Ectodermal cell (in vitro differentiated cells): Measurements from ENCODE around the gene GIPC3.
"Not testable (repeated sequence)": the region's sequence is repeated elsewhere in the genome, so short reads cannot be mapped to it uniquely, and the experiment has no call there.

Experiments
- H3K27ac ChIP-seq: 2 replicates; pipeline ENCODE4 v1.7.0; 2013; ENCODE audit warnings: mild to moderate bottlenecking, low read depth, low read length; ENCODE audit not compliant: insufficient read depth, poor library complexity, severe bottlenecking
- H3K27me3 ChIP-seq: 2 replicates; pipeline ENCODE4 v1.7.0; 2013; ENCODE audit warnings: mild to moderate bottlenecking, low read length; ENCODE audit not compliant: insufficient read depth, control insufficient read depth, poor library complexity, severe bottlenecking
- H3K36me3 ChIP-seq: one replicate; pipeline ENCODE4 v1.7.0; 2013; ENCODE audit warnings: low read length; ENCODE audit not compliant: control insufficient read depth, insufficient read depth
- H3K4me1 ChIP-seq: one replicate; pipeline ENCODE4 v1.7.0; 2013; ENCODE audit warnings: low read length; ENCODE audit not compliant: control insufficient read depth, insufficient read depth
- H3K4me3 ChIP-seq: 2 replicates; pipeline ENCODE4 v1.7.0; 2013; ENCODE audit warnings: low read depth, low read length, control low read depth; ENCODE audit not compliant: insufficient read depth
- H3K9me3 ChIP-seq: 2 replicates; pipeline ENCODE4 v1.7.0; 2013; ENCODE audit warnings: mild to moderate bottlenecking, low read length, moderate library complexity; ENCODE audit not compliant: control insufficient read depth
- WGBS, 2 experiments: methylation state at CpG; one replicate each; pipeline ENCODE4 v1.1.7; 2013; ENCODE audit warnings: missing lambda C conversion rate in 2 of 2; 5-methylcytosine and 5-hydroxymethylcytosine counted together

The GIPC3 gene

DNA sequence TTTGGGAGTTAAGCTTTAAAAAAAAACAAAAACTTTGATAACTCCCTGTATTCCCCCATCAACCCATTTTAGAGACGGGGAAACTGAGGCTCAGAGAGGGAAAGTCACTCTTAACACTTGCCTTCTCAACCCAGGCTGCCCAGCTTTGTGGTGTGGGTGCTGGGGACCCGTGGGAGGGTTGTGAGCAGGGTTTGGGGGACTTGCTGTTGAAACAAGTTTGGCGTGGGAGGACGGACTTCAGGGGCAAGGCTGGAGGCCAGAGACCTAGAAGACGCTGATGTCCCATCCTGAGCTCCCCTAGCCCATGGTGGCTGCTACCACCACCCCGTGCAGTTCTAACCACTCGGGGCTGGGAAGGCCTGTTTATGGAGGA, 42.1 kb downstream of the GIPC3 start:
- Histone ChIP-seq H3K9me3 (no peaks in the 10 kb centered on the region), H3K4me3 (no peak overlapping the region), H3K4me1 (peaks cover 4% of the 10 kb centered on the region), H3K36me3 (no peaks in the 10 kb centered on the region), H3K27me3 (no peaks in the 10 kb centered on the region), H3K27ac (no peak overlapping the region)
- WGBS, 2 experiments, result 75 to 83% methylated on average over 7 of the region's 7 CpGs

DNA sequence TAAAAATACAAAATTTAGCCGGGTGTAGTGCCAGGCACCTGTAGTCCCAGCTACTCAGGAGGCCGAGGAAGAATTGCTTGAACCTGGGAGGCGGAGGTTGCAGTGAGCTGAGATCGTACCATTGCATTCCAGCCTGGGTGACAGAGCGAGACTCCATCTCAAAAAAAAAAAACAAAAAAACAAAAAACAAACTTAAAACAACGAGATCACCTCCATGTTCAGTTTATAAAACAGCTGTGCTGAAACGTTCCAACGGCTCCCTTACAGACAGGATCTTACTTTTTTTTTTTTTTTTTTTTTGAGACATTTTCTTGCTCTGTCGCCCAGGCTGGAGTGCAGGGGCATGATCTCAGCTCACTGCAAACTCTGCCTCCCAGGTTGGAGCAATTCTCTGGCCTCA, 43.5 kb downstream of the GIPC3 start:
- H3K36me3 ChIP-seq, H3K27me3 ChIP-seq, H3K4me3 ChIP-seq, H3K9me3 ChIP-seq, H3K4me1 ChIP-seq, H3K27ac ChIP-seq: not testable (repeated sequence)
- 87 to 90% methylated on average over 9 of the region's 9 CpGs for WGBS, 2 experiments

DNA sequence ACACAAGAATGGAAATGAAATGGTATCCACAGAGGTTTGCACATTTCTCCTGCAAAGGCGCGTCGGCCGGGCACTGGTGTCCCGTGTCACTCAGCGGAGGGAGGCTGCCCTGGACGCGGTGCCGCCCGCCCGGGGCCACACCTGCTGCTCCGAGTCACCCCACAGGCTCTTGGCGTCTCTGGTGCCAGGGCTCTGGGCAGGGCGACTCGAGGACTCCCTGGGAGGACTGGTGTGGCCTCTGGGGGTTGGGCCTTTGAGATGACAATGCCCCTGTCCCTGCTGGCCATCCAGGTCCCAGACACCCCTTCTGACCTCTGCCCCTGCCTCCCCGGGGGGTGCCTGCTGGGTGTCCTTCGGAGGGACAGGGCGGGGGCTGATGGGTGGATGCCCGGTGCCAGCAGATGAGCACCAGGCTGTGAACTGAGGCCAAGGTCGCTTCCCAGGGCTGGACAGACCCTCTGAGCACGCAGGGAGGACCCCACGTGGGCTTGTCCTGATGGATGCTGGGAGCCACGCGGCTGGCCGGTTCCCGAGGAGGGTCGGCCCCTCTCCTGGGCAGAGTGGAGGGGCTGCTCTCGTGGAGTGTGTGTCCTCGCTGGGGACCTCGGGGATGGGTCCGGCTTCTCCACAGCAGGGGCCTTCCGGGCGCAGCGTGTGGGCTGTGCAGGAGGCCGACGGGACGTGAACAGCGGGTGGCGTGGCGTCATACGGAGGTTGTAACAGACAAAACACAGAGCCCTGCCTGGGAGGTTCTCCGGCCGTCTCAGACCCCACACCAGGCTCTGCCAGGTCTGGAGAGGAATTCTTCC, 46.0 kb downstream of the GIPC3 start:
- H3K4me1 ChIP-seq, result no peaks in the 10 kb centered on the region
- H3K36me3 ChIP-seq, result no peaks in the 10 kb centered on the region
- no peak overlapping the region for H3K27ac ChIP-seq
- no peaks in the 10 kb centered on the region for H3K27me3 ChIP-seq
- no peak overlapping the region for H3K4me3 ChIP-seq
- no peaks in the 10 kb centered on the region for H3K9me3 ChIP-seq
- 94% methylated on average over 43 of the region's 43 CpGs for WGBS, 2 experiments

DNA sequence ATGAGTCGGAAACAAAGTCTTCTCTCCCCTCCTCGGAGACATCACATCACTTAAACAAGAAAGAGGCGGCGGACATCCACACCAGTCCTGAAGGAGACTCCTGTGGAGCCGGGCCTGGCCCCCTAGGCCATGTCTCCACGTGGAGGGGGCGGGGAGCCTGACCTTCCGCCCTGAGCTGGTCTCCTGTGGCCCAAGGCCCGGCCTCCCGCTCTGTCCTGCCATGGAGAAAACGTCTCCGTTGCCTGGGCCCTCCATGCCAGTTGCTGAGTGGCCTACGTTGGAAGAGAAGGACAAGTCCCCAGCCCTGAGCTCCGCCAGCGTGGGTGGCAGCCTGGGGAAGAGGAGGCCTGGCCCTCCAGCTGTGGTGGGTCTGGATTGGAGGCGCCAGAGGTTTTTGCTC, 46.8 kb downstream of the GIPC3 start:
- no peaks in the 10 kb centered on the region for H3K27me3 ChIP-seq
- H3K27ac ChIP-seq, result no peak overlapping the region
- no peaks in the 10 kb centered on the region for H3K9me3 ChIP-seq
- WGBS, 2 experiments, result 92 to 94% methylated on average over 16 of the region's 16 CpGs
- H3K4me1 ChIP-seq, result no peaks in the 10 kb centered on the region
- no peak overlapping the region for H3K4me3 ChIP-seq
- no peaks in the 10 kb centered on the region for H3K36me3 ChIP-seq

DNA sequence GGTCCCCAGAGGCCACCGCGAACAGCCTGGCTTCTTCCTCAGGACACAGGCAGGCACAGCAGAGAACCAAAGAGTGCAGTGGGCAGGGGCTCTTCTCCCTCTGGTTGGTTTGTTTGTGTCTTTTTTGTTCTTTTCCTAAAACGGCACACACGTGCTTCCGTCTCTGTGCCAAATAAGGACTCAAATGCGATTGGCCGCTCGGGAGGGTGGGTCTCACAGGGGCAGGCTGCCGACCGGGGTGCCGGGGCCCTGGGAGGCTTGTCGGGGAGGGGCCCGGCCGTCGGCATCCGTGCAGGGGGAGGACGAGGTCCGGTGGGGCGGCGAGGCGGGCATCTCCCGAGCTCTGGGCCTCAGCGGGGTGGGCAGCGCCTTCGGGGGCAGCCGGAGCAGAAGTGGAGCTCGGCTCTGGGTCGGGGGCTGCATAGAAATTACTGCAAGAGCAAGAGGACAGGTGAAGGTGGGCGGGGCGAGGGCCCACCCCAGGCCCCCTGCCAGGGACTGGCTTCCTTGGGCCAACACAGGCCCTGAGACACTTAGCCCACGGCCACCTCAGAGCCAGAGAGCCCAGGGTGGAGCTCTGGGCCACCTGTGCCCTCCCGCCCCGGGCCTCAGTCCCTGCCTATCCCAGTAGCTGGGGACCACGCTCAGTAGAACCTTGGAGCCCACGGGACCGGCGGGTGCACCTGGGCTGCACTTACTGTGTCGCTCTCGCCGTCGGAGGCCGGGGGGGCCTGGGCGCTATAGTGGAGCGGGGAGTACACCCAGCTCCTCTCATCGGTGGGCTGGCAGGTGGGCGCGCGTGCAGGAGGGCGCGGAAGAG, 47.7 kb downstream of the GIPC3 start:
- no peaks in the 10 kb centered on the region for H3K27me3 ChIP-seq
- H3K9me3 ChIP-seq, result no peaks in the 10 kb centered on the region
- H3K4me3 ChIP-seq, result no peak overlapping the region
- H3K36me3 ChIP-seq, result no peaks in the 10 kb centered on the region
- no peak overlapping the region for H3K27ac ChIP-seq
- H3K4me1 ChIP-seq, result no peaks in the 10 kb centered on the region
- 96% methylated on average over 50 of the region's 50 CpGs for WGBS, 2 experiments

DNA sequence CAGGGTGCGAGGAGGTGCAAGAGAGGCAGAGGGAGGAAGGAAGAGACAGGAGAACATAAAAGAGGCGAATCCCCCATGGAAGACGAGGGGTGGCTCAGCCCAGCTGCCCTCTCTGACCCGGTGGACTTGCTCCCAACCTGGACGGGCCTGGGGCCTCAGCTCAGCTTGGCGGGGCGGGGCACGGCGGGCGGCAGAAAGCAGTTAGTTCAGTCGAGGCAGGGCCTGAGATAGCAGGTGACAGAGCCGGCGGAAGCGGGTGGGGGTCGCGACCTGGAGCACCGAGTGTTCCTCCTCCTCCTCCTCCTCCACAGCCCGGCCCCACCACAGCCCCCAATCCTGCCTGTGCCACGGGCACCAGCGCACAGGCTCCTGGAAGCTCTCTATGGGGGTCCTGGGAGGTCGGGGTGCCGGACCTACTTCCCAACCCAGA, 48.3 kb downstream of the GIPC3 start:
- H3K4me1 ChIP-seq, result no peaks in the 10 kb centered on the region
- H3K4me3 ChIP-seq, result no peak overlapping the region
- H3K9me3 ChIP-seq, result no peaks in the 10 kb centered on the region
- no peaks in the 10 kb centered on the region for H3K27me3 ChIP-seq
- H3K27ac ChIP-seq, result no peak overlapping the region
- H3K36me3 ChIP-seq, result no peaks in the 10 kb centered on the region
- 93 to 97% methylated on average over 22 of the region's 22 CpGs for WGBS, 2 experiments

DNA sequence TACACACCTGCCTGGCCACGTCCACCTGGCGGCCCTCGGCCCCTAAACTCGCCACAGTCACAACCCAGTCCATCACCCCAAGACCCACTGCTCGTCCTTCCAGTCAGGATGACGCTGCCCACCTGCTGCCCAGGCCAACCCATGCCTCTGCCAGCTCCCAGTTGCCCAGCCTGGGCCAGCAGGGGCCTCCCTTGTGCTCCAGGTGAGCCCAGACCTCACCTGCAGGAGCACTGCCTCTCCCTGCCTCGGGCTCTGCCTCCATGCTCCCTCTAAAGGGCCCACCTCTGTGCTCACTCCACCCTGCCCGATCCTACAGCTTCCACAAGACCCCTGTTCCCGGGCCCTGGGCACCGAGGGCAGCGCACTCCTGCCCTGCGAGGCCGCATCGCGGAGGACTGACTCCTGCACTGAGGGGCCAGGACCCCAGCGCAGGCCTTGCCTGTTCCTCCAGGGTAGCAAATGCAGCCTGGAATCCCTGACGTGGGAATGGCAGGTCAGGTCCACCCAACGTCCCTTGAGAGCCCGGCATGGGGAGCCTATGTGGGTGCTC, 49.3 kb downstream of the GIPC3 start:
- Histone ChIP-seq H3K27me3 (no peaks in the 10 kb centered on the region), H3K36me3 (peaks cover 4% of the 10 kb centered on the region), H3K9me3 (no peaks in the 10 kb centered on the region), H3K4me1 (no peaks in the 10 kb centered on the region), H3K27ac (no peak overlapping the region), H3K4me3 (no peak overlapping the region)
- WGBS, 2 experiments, result 94 to 95% methylated on average over 19 of the region's 19 CpGs

DNA sequence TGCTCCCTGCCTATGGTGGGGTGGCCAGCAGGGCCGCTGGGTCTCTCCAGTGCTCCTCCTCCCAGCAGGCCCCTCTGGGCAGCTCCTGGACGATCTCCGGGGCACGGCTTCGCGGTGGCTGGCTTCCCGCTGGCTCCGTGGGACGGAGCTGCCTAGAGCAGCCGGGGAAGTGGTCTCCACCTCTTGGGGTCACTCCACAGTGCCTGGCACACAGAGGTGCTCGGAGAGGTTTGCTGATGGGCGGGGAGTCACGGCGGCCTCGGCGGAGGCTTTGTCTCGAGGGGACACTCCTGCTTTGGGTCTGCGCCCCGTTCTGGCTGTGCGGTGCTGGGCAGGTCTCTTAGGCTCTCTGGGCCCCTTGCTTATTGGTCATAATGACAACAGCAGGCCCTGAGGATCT, 51.2 kb downstream of the GIPC3 start:
- H3K4me1 ChIP-seq, result no peaks in the 10 kb centered on the region
- H3K9me3 ChIP-seq, result no peaks in the 10 kb centered on the region
- H3K4me3 ChIP-seq, result no peak overlapping the region
- H3K27ac ChIP-seq, result no peak overlapping the region
- 91% methylated on average over 20 of the region's 20 CpGs for WGBS, 2 experiments
- peaks cover 7% of the 10 kb centered on the region for H3K36me3 ChIP-seq
- no peaks in the 10 kb centered on the region for H3K27me3 ChIP-seq

DNA sequence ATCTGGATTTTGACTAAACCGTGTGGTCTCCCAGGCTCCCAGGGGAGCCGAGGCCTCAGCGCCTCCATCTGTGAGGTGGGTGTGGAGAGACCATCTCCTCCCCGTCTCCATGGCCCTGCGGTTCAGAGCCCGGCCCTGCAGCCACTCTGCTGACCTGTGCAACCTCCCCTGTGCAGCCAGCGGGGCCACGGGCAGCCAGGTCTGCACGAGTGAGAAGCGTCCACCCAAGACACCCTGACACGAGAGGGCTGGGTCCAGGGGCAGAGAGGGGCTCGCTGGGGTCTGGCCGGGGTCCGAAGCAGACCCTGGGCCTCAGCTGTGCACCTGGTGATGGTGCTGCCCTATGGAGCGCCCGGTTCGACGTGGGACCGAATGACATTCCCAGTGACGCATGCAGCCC, 51.7 kb downstream of the GIPC3 start:
- H3K4me1 ChIP-seq, result no peaks in the 10 kb centered on the region
- no peak overlapping the region for H3K4me3 ChIP-seq
- no peak overlapping the region for H3K27ac ChIP-seq
- no peaks in the 10 kb centered on the region for H3K9me3 ChIP-seq
- WGBS, 2 experiments, result 95% methylated on average over 20 of the region's 20 CpGs
- no peaks in the 10 kb centered on the region for H3K27me3 ChIP-seq
- peaks cover 9% of the 10 kb centered on the region for H3K36me3 ChIP-seq

DNA sequence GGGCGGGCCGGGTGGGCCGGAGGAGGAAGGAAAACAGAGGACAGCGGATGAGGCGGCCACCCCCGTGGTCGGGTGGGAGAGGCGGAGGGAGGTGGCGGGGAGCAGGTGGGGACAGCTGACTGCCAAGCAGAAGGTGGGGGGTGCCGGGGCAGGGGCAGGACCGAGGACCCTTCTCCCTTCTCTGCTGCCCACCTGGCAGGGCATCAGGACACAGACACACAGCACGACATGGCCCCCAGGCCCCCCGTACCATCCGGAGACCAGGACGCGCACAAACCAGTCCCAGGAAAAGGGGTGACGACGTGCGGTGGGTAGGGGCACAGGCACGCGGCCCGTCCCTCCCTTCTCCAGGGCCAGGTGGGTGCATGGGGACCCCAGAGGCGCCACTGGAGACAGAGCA, 52.3 kb downstream of the GIPC3 start:
- Histone ChIP-seq H3K4me1 (no peaks in the 10 kb centered on the region), H3K27me3 (no peaks in the 10 kb centered on the region), H3K4me3 (no peak overlapping the region), H3K27ac (no peak overlapping the region), H3K9me3 (no peaks in the 10 kb centered on the region), H3K36me3 (peaks cover 11% of the 10 kb centered on the region)
- 96% methylated on average over 23 of the region's 23 CpGs for WGBS, 2 experiments
